ENCODE results near the gene CARD19.

CARD19 gene

GRCh38 chr9:93064392-93065134, 31.5 kb upstream of the CARD19 start:
- no peak for DNase-seq

- no peak for DNase-seq
Observed at GRCh38 chr9:93065135-93065720, 30.8 kb upstream of the CARD19 start.

GRCh38 chr9:93066978-93067603, 28.9 kb upstream of the CARD19 start:
- DNase-seq, result no peak

GRCh38 chr9:93068956-93069355, 27.1 kb upstream of the CARD19 start:
- DNase-seq, result no peak

GRCh38 chr9:93071464-93071863, 24.6 kb upstream of the CARD19 start:
- no peak for DNase-seq

- DNase-seq, result no peak
Observed at GRCh38 chr9:93072383-93072795, 23.6 kb upstream of the CARD19 start.

GRCh38 chr9:93076101-93076791, 19.8 kb upstream of the CARD19 start:
- no peak for DNase-seq

- DNase-seq, result no peak
Observed at GRCh38 chr9:93076792-93077128, 19.3 kb upstream of the CARD19 start.

GRCh38 chr9:93077367-93077766, 18.6 kb upstream of the CARD19 start:
- DNase-seq, result no peak

GRCh38 chr9:93077811-93078210, 18.2 kb upstream of the CARD19 start:
- DNase-seq, result no peak

GRCh38 chr9:93079371-93079770, 16.6 kb upstream of the CARD19 start:
- DNase-seq, result no peak

- no peak for DNase-seq
Observed at GRCh38 chr9:93080406-93080805, 15.6 kb upstream of the CARD19 start.

GRCh38 chr9:93081081-93081529, 14.9 kb upstream of the CARD19 start:
- DNase-seq, result no peak

- DNase-seq, result no peak
Observed at GRCh38 chr9:93081931-93082330, 14.1 kb upstream of the CARD19 start.

GRCh38 chr9:93082841-93083411, 13.1 kb upstream of the CARD19 start:
- no peak for DNase-seq

- DNase-seq, result no peak
Observed at GRCh38 chr9:93083592-93084470, 12.2 kb upstream of the CARD19 start.

- DNase-seq, result no peak
Observed at GRCh38 chr9:93084471-93084881, 11.5 kb upstream of the CARD19 start.

- DNase-seq, result no peak
Observed at GRCh38 chr9:93085676-93086075, 10.3 kb upstream of the CARD19 start.

GRCh38 chr9:93086447-93087224, 9.4 kb upstream of the CARD19 start:
- DNase-seq, result no peak

- no peak for DNase-seq
Observed at GRCh38 chr9:93087971-93088655, 7.9 kb upstream of the CARD19 start.

GRCh38 chr9:93088656-93089015, 7.4 kb upstream of the CARD19 start:
- DNase-seq, result no peak
